Heart right ventricle (tissue), 16 donors: ENCODE data around the gene CNOT6L. TPM values are rescaled to one million over a fixed set of nuclear protein-coding genes. Genes with fewer than 3 reads are reported as not detected.

Experiments
- ATAC-seq, 8 donors: fragments of 200-7000 bp; cut with Tn5 transposase; one replicate each; pipeline ENCODE4 v1.9.1; 2020; ENCODE audit warnings: mild to moderate bottlenecking in 8 of 8, moderate library complexity in 8 of 8, moderate number of reproducible peaks in 1 of 8
- DNase-seq, 2 donors: peaks; one replicate each; pipeline ENCODE4 v3.0.0-alpha.2; 2020
- H3K27ac ChIP-seq, 10 donors: fragments of 200-600 bp; sonication (generic) in 2 of 10; one replicate each; pipeline versions ENCODE4 v1.5.0 to v1.8.0; 2020 to 2022; ENCODE audit warnings: mild to moderate bottlenecking in 3 of 10
- H3K27me3 ChIP-seq, 7 donors: fragments of 200-600 bp; one replicate each; pipeline ENCODE4 v1.8.0; 2021 to 2022; ENCODE audit warnings: mild to moderate bottlenecking in 2 of 7
- H3K36me3 ChIP-seq, 9 donors: fragments of 200-600 bp; sonication (generic) in 1 of 9; one replicate each; pipeline versions ENCODE4 v1.5.0 to v1.8.0; 2020 to 2022; ENCODE audit warnings: mild to moderate bottlenecking in 2 of 9
- H3K4me1 ChIP-seq, 9 donors: fragments of 200-600 bp; sonication (generic) in 1 of 9; one replicate each; pipeline versions ENCODE4 v1.5.0 to v1.8.0; 2020 to 2022; ENCODE audit warnings: mild to moderate bottlenecking in 4 of 9
- H3K4me3 ChIP-seq, 10 donors: fragments of 200-600 bp; sonication (generic) in 2 of 10; one replicate each; pipeline versions ENCODE4 v1.5.0 to v1.8.0; 2020 to 2022; ENCODE audit warnings: mild to moderate bottlenecking in 7 of 10, moderate library complexity in 2 of 10
- H3K9me3 ChIP-seq, 11 donors: fragments of 200-600 bp in 10 of 11; sonication (generic) in 2 of 11; one replicate each; pipeline versions ENCODE4 v1.5.0 to v1.8.0; 2013 to 2022; ENCODE audit warnings: mild to moderate bottlenecking in 2 of 11, control low read depth in 1 of 11, moderate library complexity in 1 of 11
- CTCF ChIP-seq, 9 donors: fragments of 200-600 bp; sonication (generic) in 2 of 9; IDR thresholded peaks; one replicate each; pipeline versions ENCODE4 v1.5.0 to v1.8.0; 2021 to 2022; ENCODE audit warnings: antibody characterized with exemption in 9 of 9, mild to moderate bottlenecking in 5 of 9, moderate library complexity in 1 of 9
- WGBS, 2 donors: extraction: QIAGEN DNeasy Blood & Tissue Kit; methylation state at CpG; one replicate each; pipeline ENCODE4 v1.1.7; 2013; ENCODE audit warnings: inconsistent platforms in 1 of 2; 5-methylcytosine and 5-hydroxymethylcytosine counted together
- intact Hi-C, 10 donors: fragments of 100-400 bp; cut with DNase I; formaldehyde crosslinking; loops; one replicate each; pipeline versions ENCODE4 v1.11.1 to v1.14.2; 2022
- polyA plus RNA-seq, 2 donors: library from polyadenylated mRNA; stranded (reverse); fragments of 200-250 nt; gene quantifications; one replicate each; pipeline ENCODE4 v1.2.3, GENCODE V29; 2013
- total RNA-seq, 10 donors: library from RNA; stranded (reverse); fragmentation: NEBNext Ultra II Directional in 3 of 10; extraction: Animal tissue kit (Norgen Biotek cat#: 25700) in 3 of 10; gene quantifications; one replicate each; pipeline versions ENCODE4 v1.2.1 to v1.2.4, GENCODE V29; 2021 to 2023
- donor health status: Arrhythmogenic right ventricular cardiomyopathy.
- donor health status: ischemic (EF 13 %, LVEDD 7.1; RV severe dilation, severe dysfunction).
- donor health status: healthy with polysubstance abuse.
- donor health status: DM: no; HTN: yes; CAD: no.
- donor health status: DM: no; HTN: no; CAD: no.
- donor health status: ischemic (EF 25% LVEDD 6.9; RV normal size, moderate dysfunction).
- donor health status: ischemic (EF 25% LVEDD 5.7; RV mildly dilated, moderate dysfunction).
- donor health status: healthy.
- donor health status: DM: yes; HTN: yes; CAD: no.
- donor health status: Ischemic cardiomyopathy.
- donor health status: ischemic (EF 35%, LVEDD 5.7; RV mildly dilated, moderate dysfunction).
- donor health status: nonischemic (EF 11% LVEDD 7.7; RV severe dilation, severe dysfunction).
- donor health status: DM: yes; HTN: yes; CAD: no.
- donor health status: PGD.
- donor health status: ischemic (EF 29% LVEDD 5.4; RV normal size, mild dysfunction).
- donor health status: nonischemic (EF 23%, LVEDD 6.1; RV moderate dilation, normal function).

The CNOT6L gene
- total and polyA plus RNA-seq, 12 donors, result 3.2 to 32.2 (median 23.2) TPM

GRCh38 chr4:77833126-77833724, 14.1 kb upstream of the CNOT6L start:
- TF ChIP-seq CTCF (IDR thresholded peaks at IDR 0.05), result no peak
- no peak for DNase-seq

GRCh38 chr4:77827343-77827742, 8.2 kb upstream of the CNOT6L start:
- intact Hi-C loops, result no loop called here
- ATAC-seq, result no peak
- no peak for DNase-seq
- no peak overlapping the region for H3K4me3 ChIP-seq
- no peaks in the 10 kb centered on the region for H3K9me3 ChIP-seq
- peaks cover 0 to 2% (median 0%) of the 10 kb centered on the region in 9 donors for H3K4me1 ChIP-seq
- peak overlapping the region in 1 of 10 donors; percentile 28 for H3K27ac ChIP-seq
- no peak for TF ChIP-seq CTCF (IDR thresholded peaks at IDR 0.05)
- no peaks in the 10 kb centered on the region for H3K36me3 ChIP-seq
- H3K27me3 ChIP-seq, result no peaks in the 10 kb centered on the region

More at GRCh38 chr4:77833126-77833724, 14.1 kb upstream of the CNOT6L start:
- no peaks in the 10 kb centered on the region for H3K27me3 ChIP-seq
- no peak for ATAC-seq
- 71 to 80% methylated on average over 2 of the region's 2 CpGs for WGBS, 2 donors
- H3K4me1 ChIP-seq, result no peaks in the 10 kb centered on the region
- no peaks in the 10 kb centered on the region for H3K9me3 ChIP-seq
- no peak overlapping the region for H3K27ac ChIP-seq
- H3K36me3 ChIP-seq, result no peaks in the 10 kb centered on the region
- intact Hi-C loops, result no loop called here
- H3K4me3 ChIP-seq, result no peak overlapping the region

- no peak for DNase-seq
- Histone ChIP-seq H3K4me3 (no peak overlapping the region), H3K27ac (peak overlapping the region in 1 of 10 donors; percentile 28), H3K27me3 (no peaks in the 10 kb centered on the region), H3K9me3 (no peaks in the 10 kb centered on the region), H3K4me1 (peaks cover 0 to 12% (median 7%) of the 10 kb centered on the region in 9 donors), H3K36me3 (no peaks in the 10 kb centered on the region)
- intact Hi-C loops, result no loop called here
- WGBS, 2 donors, result 81 to 83% methylated on average over 6 of the region's 6 CpGs
- TF ChIP-seq CTCF (IDR thresholded peaks at IDR 0.05), result no peak
- ATAC-seq, result no peak
Observed at GRCh38 chr4:77826275-77826674, 7.1 kb upstream of the CNOT6L start.

GRCh38 chr4:77821775-77822174, 2.6 kb upstream of the CNOT6L start:
- peak overlapping the region in 7 of 10 donors; percentile 11 to 99 (median 98) for H3K27ac ChIP-seq
- H3K4me3 ChIP-seq, result peak overlapping the region in 2 of 10 donors; percentile 85 to 94
- DNase-seq (no peak), ATAC-seq (no peak)
- TF ChIP-seq CTCF (IDR thresholded peaks at IDR 0.05), result no peak
- no peaks in the 10 kb centered on the region for H3K9me3 ChIP-seq
- H3K36me3 ChIP-seq, result no peaks in the 10 kb centered on the region
- intact Hi-C loops, result loop anchor here in 3 of 10 donors (1.0 to 2.0 kb wide), 2 partner anchors 35 to 41 kb away; partner anchors contain the start of gene MRPL1 (in 2 of the 3)
- WGBS, 2 donors, result 53 to 68% methylated on average over 1 of the region's 1 CpG
- H3K4me1 ChIP-seq, result peaks cover 0 to 32% (median 26%) of the 10 kb centered on the region in 9 donors
- no peaks in the 10 kb centered on the region for H3K27me3 ChIP-seq
